GM18858 (cell line): ENCODE measurements around the gene N4BP2L2.
A peak's percentile ranks its signal among the peaks of the same experiment; 100 is the strongest.
"Not testable (repeated sequence)": the region's sequence is repeated elsewhere in the genome, so short reads cannot be mapped to it uniquely, and the experiment has no call there.

ENCODE experiments used
- ATAC-seq: cut with Tn5 transposase; IDR thresholded peaks from one replicate; pipeline ENCODE4 v1.9.1; 2021; ENCODE audit not compliant: unreplicated experiment

N4BP2L2 gene

GRCh38 chr13:32538621-32539246, at the start of gene N4BP2L2:
TSS of gene N4BP2L2 (minus strand) at chr13:32538795. CDS start at chr13:32537027, 1,768 bp downstream.
- ATAC-seq, result peak; percentile 94

GRCh38 chr13:32587811-32588170, 49.2 kb upstream of the N4BP2L2 start:
- ATAC-seq, result no peak

GRCh38 chr13:32587011-32587810, 48.6 kb upstream of the N4BP2L2 start:
- ATAC-seq, result peak; percentile 30

- ATAC-seq, result peak; percentile 67
Measured at GRCh38 chr13:32586080-32586900, 47.7 kb upstream of the N4BP2L2 start, which contains the start of gene PDS5B. TSS of gene PDS5B (plus strand) at chr13:32586452. CDS start at chr13:32648773, 62,321 bp downstream.

- ATAC-seq, result no peak
Measured at GRCh38 chr13:32585550-32586079, 47.0 kb upstream of the N4BP2L2 start.

- ATAC-seq, result no peak
Measured at GRCh38 chr13:32582991-32583390, 44.4 kb upstream of the N4BP2L2 start.

GRCh38 chr13:32582281-32582680, 43.7 kb upstream of the N4BP2L2 start:
- ATAC-seq, result no peak

GRCh38 chr13:32581177-32581786, 42.7 kb upstream of the N4BP2L2 start:
- ATAC-seq, result no peak

GRCh38 chr13:32577032-32577431, 38.4 kb upstream of the N4BP2L2 start:
- no peak for ATAC-seq

GRCh38 chr13:32575687-32576086, 37.1 kb upstream of the N4BP2L2 start:
- ATAC-seq, result not testable (repeated sequence)

- ATAC-seq, result not testable (repeated sequence)
Measured at GRCh38 chr13:32560842-32561241, 22.2 kb upstream of the N4BP2L2 start.

- ATAC-seq, result no peak
Measured at GRCh38 chr13:32555613-32556012, 17.0 kb upstream of the N4BP2L2 start.

GRCh38 chr13:32553720-32554119, 15.1 kb upstream of the N4BP2L2 start:
- ATAC-seq, result no peak

- no peak for ATAC-seq
Measured at GRCh38 chr13:32549788-32550187, 11.2 kb upstream of the N4BP2L2 start.

- no peak for ATAC-seq
Measured at GRCh38 chr13:32548837-32549236, 10.2 kb upstream of the N4BP2L2 start.

- no peak for ATAC-seq
Measured at GRCh38 chr13:32545083-32545482, 6.5 kb upstream of the N4BP2L2 start.

GRCh38 chr13:32542221-32542620, 3.6 kb upstream of the N4BP2L2 start:
- no peak for ATAC-seq

- ATAC-seq, result peak; percentile 52
Measured at GRCh38 chr13:32538143-32538620, 413 bp downstream of the N4BP2L2 start.

GRCh38 chr13:32537580-32538142, 934 bp downstream of the N4BP2L2 start:
- ATAC-seq, result no peak

- no peak for ATAC-seq
Measured at GRCh38 chr13:32535748-32536147, 2.8 kb downstream of the N4BP2L2 start.
